Peyer's patch (tissue), 4 donors: ENCODE measurements around the gene SELENON.
A peak's percentile ranks its signal among the peaks of the same experiment; 100 is the strongest.

Experiments
- POLR2A ChIP-seq, 2 donors: fragments of 450-650 bp; IDR thresholded peaks; one replicate each; pipeline ENCODE4 v1.5.1; 2017; ENCODE audit warnings: antibody characterized with exemption in 2 of 2, mild to moderate bottlenecking in 2 of 2, moderate library complexity in 2 of 2
- TF ChIP-seq, protein P1 (sequence below), 6 experiments: fragments of 450-650 bp in 4 of 6; fragments of 200-600 bp in 2 of 6; sonication (generic) in 1 of 6; IDR thresholded peaks; one replicate each; pipeline ENCODE4 v1.5.1; 2017 to 2019; ENCODE audit warnings: antibody characterized with exemption in 6 of 6, mild to moderate bottlenecking in 3 of 6, moderate library complexity in 1 of 6

DNA sequence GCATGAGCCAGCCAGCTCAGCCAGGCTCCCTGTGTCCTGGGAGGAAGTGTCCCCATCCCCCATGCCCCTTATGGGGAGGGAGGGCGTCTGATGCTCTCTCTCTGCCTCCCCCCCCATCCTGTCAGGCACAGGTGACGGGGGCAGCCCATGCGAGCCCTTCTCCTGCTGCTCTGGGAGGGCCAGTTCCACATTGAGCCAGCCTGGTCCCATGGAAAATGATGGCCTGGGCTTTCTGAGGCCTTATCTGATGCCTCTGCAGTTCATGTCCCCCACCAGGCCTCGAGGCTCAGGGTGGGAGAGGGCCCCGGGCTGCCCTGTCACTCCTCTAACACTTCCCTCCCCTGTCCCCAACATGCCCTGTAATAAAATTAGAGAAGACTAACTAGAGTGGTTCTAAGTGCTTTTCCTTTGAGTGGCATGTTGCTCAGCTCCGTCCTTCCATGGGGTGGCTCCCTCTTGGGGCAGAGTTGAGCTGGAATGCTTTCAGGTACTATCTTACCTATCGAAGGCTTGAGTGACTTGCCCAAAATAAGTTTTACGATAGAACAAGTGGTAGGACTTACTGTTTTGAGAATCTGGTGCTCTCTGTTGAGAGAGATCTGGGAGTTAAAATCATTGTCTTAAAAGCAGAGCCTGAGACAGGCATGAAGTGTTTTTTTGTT is 18.0 kb downstream of the SELENON start:
- no peak for TF ChIP-seq POLR2A (IDR thresholded peaks at IDR 0.05)
- TF ChIP-seq, protein P1, sequence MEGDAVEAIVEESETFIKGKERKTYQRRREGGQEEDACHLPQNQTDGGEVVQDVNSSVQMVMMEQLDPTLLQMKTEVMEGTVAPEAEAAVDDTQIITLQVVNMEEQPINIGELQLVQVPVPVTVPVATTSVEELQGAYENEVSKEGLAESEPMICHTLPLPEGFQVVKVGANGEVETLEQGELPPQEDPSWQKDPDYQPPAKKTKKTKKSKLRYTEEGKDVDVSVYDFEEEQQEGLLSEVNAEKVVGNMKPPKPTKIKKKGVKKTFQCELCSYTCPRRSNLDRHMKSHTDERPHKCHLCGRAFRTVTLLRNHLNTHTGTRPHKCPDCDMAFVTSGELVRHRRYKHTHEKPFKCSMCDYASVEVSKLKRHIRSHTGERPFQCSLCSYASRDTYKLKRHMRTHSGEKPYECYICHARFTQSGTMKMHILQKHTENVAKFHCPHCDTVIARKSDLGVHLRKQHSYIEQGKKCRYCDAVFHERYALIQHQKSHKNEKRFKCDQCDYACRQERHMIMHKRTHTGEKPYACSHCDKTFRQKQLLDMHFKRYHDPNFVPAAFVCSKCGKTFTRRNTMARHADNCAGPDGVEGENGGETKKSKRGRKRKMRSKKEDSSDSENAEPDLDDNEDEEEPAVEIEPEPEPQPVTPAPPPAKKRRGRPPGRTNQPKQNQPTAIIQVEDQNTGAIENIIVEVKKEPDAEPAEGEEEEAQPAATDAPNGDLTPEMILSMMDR (IDR thresholded peaks at IDR 0.05) = peak in 3 of 6 experiments; percentile 33 to 45 (median 37)
